GM23248 (cell line): ENCODE measurements around the gene SAMD13. TPM values are rescaled to one million over a fixed set of nuclear protein-coding genes. Genes with fewer than 3 reads are reported as not detected.
A peak's percentile ranks its signal among the peaks of the same experiment; 100 is the strongest.

Source experiments
- DNase-seq: peaks from one replicate; pipeline ENCODE4 v3.0.0-alpha.2; 2015
- H2AFZ ChIP-seq: fragments of 200-600 bp; sonication (generic); 2 replicates; pipeline ENCODE4 v1.6.1; 2016; ENCODE audit warnings: antibody characterized with exemption
- H3F3A ChIP-seq: fragments of 200-600 bp; sonication (generic); 2 replicates; pipeline ENCODE4 v1.6.1; 2016; ENCODE audit warnings: mild to moderate bottlenecking, antibody characterized with exemption, mixed run types; ENCODE audit not compliant: insufficient read depth
- H3K27ac ChIP-seq: fragments of 200-600 bp; sonication (generic); 2 replicates; pipeline ENCODE4 v1.5.1; 2016; ENCODE audit warnings: mild to moderate bottlenecking
- H3K27me3 ChIP-seq: fragments of 200-600 bp; sonication (generic); replicated peaks from 2 replicates; pipeline ENCODE4 v1.6.1; 2016; ENCODE audit warnings: mild to moderate bottlenecking; ENCODE audit not compliant: insufficient read depth
- H3K36me3 ChIP-seq: fragments of 200-600 bp; sonication (generic); 2 replicates; pipeline ENCODE4 v1.6.1; 2016; ENCODE audit warnings: low read depth, mild to moderate bottlenecking
- H3K4me1 ChIP-seq: fragments of 200-600 bp; sonication (generic); 2 replicates; pipeline ENCODE4 v1.6.1; 2016; ENCODE audit warnings: mild to moderate bottlenecking; ENCODE audit not compliant: insufficient read depth
- H3K4me2 ChIP-seq: fragments of 200-600 bp; sonication (generic); one replicate; pipeline ENCODE4 v1.6.1; 2016; ENCODE audit warnings: mild to moderate bottlenecking; ENCODE audit not compliant: unreplicated experiment
- H3K4me3 ChIP-seq: fragments of 200-600 bp; sonication (generic); 2 replicates; pipeline ENCODE4 v1.5.1; 2016; ENCODE audit warnings: mild to moderate bottlenecking
- H3K79me2 ChIP-seq: fragments of 200-600 bp; sonication (generic); 2 replicates; pipeline ENCODE4 v1.6.1; 2016; ENCODE audit warnings: mild to moderate bottlenecking; ENCODE audit not compliant: insufficient read depth
- H3K9ac ChIP-seq: fragments of 200-600 bp; sonication (generic); 2 replicates; pipeline ENCODE4 v1.6.1; 2016; ENCODE audit warnings: mild to moderate bottlenecking
- H3K9me2 ChIP-seq: fragments of 200-600 bp; sonication (generic); 2 replicates; pipeline ENCODE4 v1.6.1; 2016; ENCODE audit warnings: mixed run types, mild to moderate bottlenecking, moderate library complexity; ENCODE audit not compliant: insufficient read depth
- H3K9me3 ChIP-seq: fragments of 200-600 bp; sonication (generic); one replicate; pipeline ENCODE4 v1.6.1; 2017; ENCODE audit warnings: low read depth
- H4K20me1 ChIP-seq: fragments of 200-600 bp; sonication (generic); 2 replicates; pipeline ENCODE4 v1.6.0; 2016; ENCODE audit not compliant: insufficient read depth
- EZH2 ChIP-seq: fragments of 200-600 bp; sonication (generic); IDR thresholded peaks from 2 replicates; pipeline ENCODE4 v1.6.1; 2018; ENCODE audit warnings: antibody characterized with exemption, mild to moderate bottlenecking; ENCODE audit not compliant: insufficient read depth, poor library complexity, severe bottlenecking
- EZH2phosphoT487 ChIP-seq: fragments of 200-600 bp; sonication (generic); IDR thresholded peaks from 2 replicates; pipeline ENCODE4 v1.6.1; 2018; ENCODE audit warnings: antibody characterized with exemption, moderate library complexity, mild to moderate bottlenecking, low read depth; ENCODE audit not compliant: insufficient read depth
- WGBS, 2 experiments: methylation state at CpG; one replicate each; pipeline ENCODE4 v1.1.6; 2015 to 2017; ENCODE audit warnings: low lambda C conversion rate in 2 of 2, low coverage in 1 of 2; ENCODE audit errors: missing lambda C conversion rate in 2 of 2; 5-methylcytosine and 5-hydroxymethylcytosine counted together
- in situ Hi-C: fragments of 300-500 bp; cut with MboI; formaldehyde crosslinking; loops from 2 replicates; pipeline ENCODE4 v1.15.0; 2020
- polyA plus RNA-seq: library from polyadenylated mRNA; unstranded; fragments of >200 nt; fragmentation: Nextera tagmentation; extraction: Ambion mirVana; gene quantifications from 2 replicates; pipeline ENCODE4 v1.2.1, GENCODE V29; 2016
- total RNA-seq: library from RNA; depleted of rRNA; stranded (reverse); fragments of >200 nt; shearing (Covaris generic); gene quantifications from 2 replicates; pipeline ENCODE4 v1.2.3, GENCODE V29; 2014

The SAMD13 gene
- total and polyA plus RNA-seq, 2 experiments from 2014 or later, result 0.65 to 0.78 TPM

DNA sequence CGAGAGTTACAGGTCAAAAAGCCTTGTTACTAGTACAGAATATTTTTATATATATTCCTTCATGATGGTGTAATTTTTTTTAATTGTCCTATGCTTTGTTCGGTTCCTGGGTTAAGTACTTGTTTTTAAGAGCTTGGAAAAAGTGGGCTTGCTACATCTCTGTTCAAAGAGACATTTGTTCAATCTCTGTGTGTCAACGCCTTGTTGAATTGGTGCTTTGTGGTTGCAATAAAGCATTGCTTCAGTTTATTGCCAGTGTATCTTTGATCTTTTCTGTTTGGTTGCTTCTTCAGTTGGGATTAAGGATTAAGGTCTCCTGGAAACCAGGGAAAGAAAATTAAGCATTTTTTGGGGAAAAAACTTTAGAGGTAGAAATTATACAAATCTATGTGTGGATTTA is 49.0 kb downstream of the SAMD13 start:
- no peak overlapping the region for H3K9ac ChIP-seq
- H3K27ac ChIP-seq, result no peak overlapping the region
- no peaks in the 10 kb centered on the region for H3K79me2 ChIP-seq
- in situ Hi-C loops, result no loop called here
- peaks cover 28% of the 10 kb centered on the region; the same call in 1 of the 2 replicates for H3F3A ChIP-seq
- no peak overlapping the region for H3K4me2 ChIP-seq
- no peaks in the 10 kb centered on the region for H3K9me3 ChIP-seq
- no peaks in the 10 kb centered on the region for H3K27me3 ChIP-seq
- no peak overlapping the region for H3K4me3 ChIP-seq
- no peak overlapping the region for H2AFZ ChIP-seq
- TF ChIP-seq EZH2, result no peak
- no peak for TF ChIP-seq EZH2phosphoT487
- no peak for DNase-seq
- no peaks in the 10 kb centered on the region for H3K36me3 ChIP-seq
- H4K20me1 ChIP-seq, result no peaks in the 10 kb centered on the region
- peaks cover 36% of the 10 kb centered on the region for H3K4me1 ChIP-seq
- whole genome bisulfite sequencing, 2 experiments, result 86 to 88% methylated on average over 3 of the region's 3 CpGs
- no peaks in the 10 kb centered on the region for H3K9me2 ChIP-seq

DNA sequence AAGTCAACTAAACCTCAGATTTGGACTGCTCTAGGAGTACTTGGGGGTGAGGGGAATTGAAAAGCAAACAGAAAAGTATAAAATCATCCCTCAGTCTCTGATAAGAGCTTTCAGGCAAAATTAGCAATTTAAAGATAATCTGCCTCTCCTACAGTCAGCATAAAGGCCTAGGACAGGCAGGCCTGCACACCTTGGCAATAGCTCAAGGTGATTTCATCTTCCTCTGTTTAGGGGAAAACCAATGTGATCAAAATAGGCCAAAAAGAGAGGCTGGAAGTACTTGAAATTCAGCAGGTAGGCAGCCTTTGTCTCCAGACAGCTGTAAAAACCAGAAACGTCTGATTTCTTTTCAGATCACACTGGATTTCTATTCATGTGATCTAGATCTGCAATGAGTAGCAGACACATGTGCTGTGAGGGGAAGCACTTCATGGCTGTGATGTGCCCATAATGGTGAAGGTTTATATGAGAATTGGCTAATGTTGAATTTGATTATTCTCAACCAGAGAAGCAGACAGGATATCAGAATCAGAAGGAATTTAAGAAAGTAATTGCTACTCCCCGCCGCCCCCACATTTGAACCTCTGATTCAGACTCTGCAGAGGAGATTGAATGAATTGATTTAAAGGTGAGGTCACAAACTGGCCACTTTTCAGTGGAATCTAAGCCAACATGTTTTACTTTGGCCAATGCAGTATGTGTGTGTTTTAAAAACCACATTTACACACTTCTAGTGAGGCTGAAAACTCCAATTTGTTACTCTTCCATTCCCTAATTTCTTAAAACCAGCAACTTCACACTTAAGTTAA is 51.0 kb downstream of the SAMD13 start:
- no peak for TF ChIP-seq EZH2phosphoT487
- no peak for TF ChIP-seq EZH2
- Histone ChIP-seq H3K79me2 (no peaks in the 10 kb centered on the region), H3K9me3 (no peaks in the 10 kb centered on the region), H3K36me3 (no peaks in the 10 kb centered on the region), H3K9me2 (no peaks in the 10 kb centered on the region), H3K4me1 (peaks cover 32% of the 10 kb centered on the region), H3K27ac (no peak overlapping the region), H4K20me1 (no peaks in the 10 kb centered on the region), H2AFZ (peak overlapping the region; percentile 50; the same call in 1 of the 2 replicates), H3K4me2 (peak overlapping the region; percentile 46), H3K4me3 (0 out of 2 replicates have a peak overlapping the region, but pooled peaks have one; percentile 16), H3K9ac (no peak overlapping the region), H3F3A (peaks cover 20% of the 10 kb centered on the region; the same call in 1 of the 2 replicates), H3K27me3 (no peaks in the 10 kb centered on the region)
- WGBS, 2 experiments, result 36 to 41% methylated on average over 3 of the region's 3 CpGs
- in situ Hi-C loops, result no loop called here
- peak; percentile 61 for DNase-seq

DNA sequence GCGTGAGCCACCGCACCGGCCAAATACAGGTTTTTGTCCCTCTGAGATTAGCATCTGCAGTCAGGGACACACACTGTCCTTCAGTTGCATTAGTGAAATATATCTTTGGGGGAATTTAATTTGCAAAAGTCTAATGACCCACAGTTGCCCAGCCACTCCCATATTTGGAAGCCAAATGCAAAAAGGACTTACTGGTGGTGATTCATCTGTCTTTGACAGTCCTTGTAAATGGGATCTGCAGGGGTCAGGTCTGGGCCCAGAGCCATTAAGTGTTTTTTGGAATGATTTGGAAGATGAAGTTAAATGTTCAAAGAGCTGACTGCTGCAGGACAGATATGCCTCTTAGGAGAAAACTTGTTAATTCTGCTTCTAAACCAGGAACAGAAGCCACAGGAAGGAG is 52.2 kb downstream of the SAMD13 start:
- Histone ChIP-seq H3K9me2 (no peaks in the 10 kb centered on the region), H3K4me2 (peak overlapping the region; percentile 2), H3K36me3 (no peaks in the 10 kb centered on the region), H2AFZ (no peak overlapping the region), H3K27ac (no peak overlapping the region), H3K9me3 (no peaks in the 10 kb centered on the region), H3K9ac (no peak overlapping the region), H3K4me1 (peaks cover 23% of the 10 kb centered on the region), H3F3A (0 out of 2 replicates have a peak, but pooled peaks cover 12% of the 10 kb centered on the region), H4K20me1 (no peaks in the 10 kb centered on the region), H3K79me2 (no peaks in the 10 kb centered on the region), H3K4me3 (no peak overlapping the region), H3K27me3 (no peaks in the 10 kb centered on the region)
- no peak for TF ChIP-seq EZH2
- TF ChIP-seq EZH2phosphoT487, result no peak
- peak; percentile 44 for DNase-seq
- WGBS, 2 experiments, result 48 to 54% methylated on average over 3 of the region's 3 CpGs
- in situ Hi-C loops, result no loop called here

DNA sequence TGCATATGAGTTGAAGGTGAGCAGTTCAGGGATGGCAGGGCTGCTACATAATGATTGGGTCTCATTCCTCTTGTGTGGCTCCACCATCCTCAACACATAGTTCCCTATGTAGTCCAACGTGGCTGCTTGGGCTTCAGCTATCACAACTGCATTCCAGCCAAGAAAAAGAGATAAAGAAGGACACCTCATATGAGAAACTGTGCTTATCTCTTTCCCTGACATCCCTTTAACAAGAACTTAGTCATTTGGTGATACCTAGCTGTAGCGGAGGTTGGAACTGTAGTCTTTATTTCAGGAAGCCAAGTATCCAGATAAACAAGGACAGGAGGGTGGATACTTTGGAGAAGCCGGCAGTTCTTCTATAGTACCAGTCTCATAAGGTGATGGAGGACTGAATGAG is 54.0 kb downstream of the SAMD13 start:
- H4K20me1 ChIP-seq, result no peaks in the 10 kb centered on the region
- no peak overlapping the region for H3K9ac ChIP-seq
- H3K4me2 ChIP-seq, result no peak overlapping the region
- H3K4me3 ChIP-seq, result no peak overlapping the region
- H3K79me2 ChIP-seq, result no peaks in the 10 kb centered on the region
- no peak for DNase-seq
- WGBS, 2 experiments, result 89 to 90% methylated on average over 3 of the region's 3 CpGs
- peaks cover 23% of the 10 kb centered on the region for H3K4me1 ChIP-seq
- H2AFZ ChIP-seq, result no peak overlapping the region
- H3K27me3 ChIP-seq, result no peaks in the 10 kb centered on the region
- H3K9me3 ChIP-seq, result no peaks in the 10 kb centered on the region
- no peak overlapping the region for H3K27ac ChIP-seq
- H3K9me2 ChIP-seq, result no peaks in the 10 kb centered on the region
- TF ChIP-seq EZH2 (no peak), EZH2phosphoT487 (no peak)
- no peaks in the 10 kb centered on the region for H3K36me3 ChIP-seq
- in situ Hi-C loops, result no loop called here
- H3F3A ChIP-seq, result 0 out of 2 replicates have a peak, but pooled peaks cover 12% of the 10 kb centered on the region
